ELR (cell line): ENCODE data around the gene OR10H2.
"Not testable (repeated sequence)": the region's sequence is repeated elsewhere in the genome, so short reads cannot be mapped to it uniquely, and the experiment has no call there.

ENCODE experiments used
- DNase-seq: peaks from one replicate; pipeline ENCODE4 v3.0.0-alpha.2; 2015; ENCODE audit warnings: low read depth

Gene OR10H2

GRCh38 chr19:15769586-15769985, 41.8 kb downstream of the OR10H2 start:
- no peak for DNase-seq

DNA sequence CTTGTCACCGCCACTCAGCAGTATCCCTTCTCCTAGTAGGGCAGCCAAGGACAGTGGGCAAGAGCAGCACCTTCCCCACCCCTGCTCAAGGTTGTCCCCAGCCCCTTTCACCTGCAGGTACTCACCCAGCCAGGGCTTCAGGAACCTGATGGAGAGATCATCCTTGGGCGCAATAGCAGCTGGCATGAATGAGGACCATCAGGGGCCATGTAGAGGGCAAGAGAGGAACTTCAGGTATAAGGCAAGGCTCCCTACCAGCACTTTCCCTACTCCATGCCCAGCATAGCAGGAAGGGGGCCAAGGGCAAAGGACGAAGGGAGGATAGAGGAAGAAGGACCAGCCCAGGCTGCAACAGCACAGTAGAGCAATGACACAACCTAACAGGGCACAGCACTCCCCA, 46.3 kb downstream of the OR10H2 start:
- not testable (repeated sequence) for DNase-seq

DNA sequence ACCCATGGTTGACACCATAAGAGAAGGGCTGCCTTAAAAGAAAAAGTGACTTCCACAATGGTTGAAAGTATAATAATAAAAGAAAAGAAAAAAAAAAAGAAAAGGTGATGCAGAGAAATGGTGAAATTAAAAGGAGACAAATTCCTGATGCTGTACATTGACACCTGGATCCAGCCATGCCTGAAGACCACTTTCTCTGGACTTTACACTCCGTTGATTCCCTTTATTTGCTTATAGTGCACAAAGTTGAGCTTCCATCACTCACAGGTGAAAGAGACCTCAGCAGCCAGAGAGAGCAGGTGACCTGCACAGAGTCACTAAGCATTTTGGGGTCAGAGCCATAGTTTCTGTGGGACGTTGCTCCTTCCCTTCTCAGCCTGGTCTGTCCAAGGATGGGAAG, 47.4 kb downstream of the OR10H2 start:
- no peak for DNase-seq

DNA sequence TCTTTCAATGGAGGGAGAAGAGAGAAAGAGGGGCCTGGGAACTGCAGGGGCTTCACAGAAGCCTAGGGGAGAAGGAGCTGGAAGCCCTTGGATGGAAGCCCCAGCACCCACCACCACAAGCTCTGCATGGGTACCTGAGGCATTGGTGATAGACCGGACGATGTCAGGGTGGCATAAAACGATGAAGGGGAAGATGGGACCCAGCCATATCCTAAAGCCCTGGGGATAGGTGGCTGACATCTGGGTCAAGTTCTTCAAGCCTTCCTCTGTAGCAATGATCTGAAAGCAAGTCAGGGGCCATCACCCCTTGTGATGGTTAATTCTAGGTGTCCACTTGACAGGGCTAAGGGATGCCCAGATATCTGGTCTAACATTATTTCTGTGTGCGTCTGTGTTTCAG, 48.4 kb downstream of the OR10H2 start:
- DNase-seq = no peak

DNA sequence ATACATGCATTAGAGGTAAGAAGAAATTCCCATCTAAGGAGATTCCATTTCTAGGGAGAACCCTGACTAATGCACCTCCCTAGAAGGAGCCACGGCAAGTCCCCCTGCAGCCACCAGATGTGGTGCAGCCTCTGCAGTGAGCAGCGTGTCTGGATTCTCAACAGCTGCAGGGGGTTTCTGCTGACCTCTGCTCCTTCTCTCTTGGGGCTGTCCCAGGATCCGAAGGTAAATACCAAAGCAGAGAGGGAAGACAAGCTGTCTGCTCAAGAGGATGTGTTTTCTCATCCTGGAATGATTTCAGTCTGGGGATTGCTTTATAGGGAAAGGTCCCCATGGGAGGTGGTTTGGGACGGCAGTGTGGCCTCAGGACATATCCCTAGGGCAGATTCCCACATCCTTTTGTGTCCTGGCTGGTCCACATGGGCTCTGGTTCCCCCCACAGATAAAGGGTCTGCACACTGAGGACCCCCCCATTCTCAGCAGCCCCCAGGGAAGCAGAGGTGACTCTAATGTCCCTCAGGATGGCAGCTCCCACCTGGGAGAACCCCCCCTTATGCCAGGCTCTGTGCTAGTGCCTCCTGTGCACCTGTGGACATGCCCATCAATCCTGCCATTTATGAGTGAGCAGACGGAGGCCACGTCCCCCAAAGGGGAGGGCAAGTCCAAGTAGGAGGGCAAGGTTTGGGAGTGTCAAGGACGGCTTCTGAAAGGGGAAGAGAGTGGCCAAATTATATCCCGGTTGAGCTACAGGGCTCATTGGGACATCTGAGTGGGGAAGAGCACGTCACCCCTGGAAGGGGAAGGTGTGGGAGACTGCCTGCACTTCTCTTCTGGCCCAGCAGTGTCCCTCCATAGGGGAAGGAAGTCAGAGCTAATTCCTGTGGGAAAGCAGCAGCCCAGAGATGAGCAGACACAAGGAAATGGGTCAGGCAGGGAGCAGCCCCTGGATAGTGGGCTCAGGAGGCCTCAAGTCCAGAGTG, 49.5 kb downstream of the OR10H2 start:
- no peak for DNase-seq
